Heart left ventricle (tissue), 16 donors: ENCODE data around the gene LTBP4. TPM values are rescaled to one million over a fixed set of nuclear protein-coding genes. Genes with fewer than 3 reads are reported as not detected.

ENCODE experiments used
- ATAC-seq, 4 donors: fragments of 200-7000 bp; cut with Tn5 transposase; one replicate each; pipeline ENCODE4 v1.9.1; 2020 to 2022; ENCODE audit warnings: moderate library complexity in 4 of 4, mild to moderate bottlenecking in 3 of 4, moderate number of reproducible peaks in 1 of 4
- DNase-seq, 5 donors: peaks; one replicate each; pipeline ENCODE4 v3.0.0-alpha.2; 2020
- H3K27ac ChIP-seq, 12 donors: fragments of 200-600 bp; sonication (generic) in 4 of 12; one replicate each; pipeline versions ENCODE4 v1.5.0 to v1.8.0; 2016 to 2022; ENCODE audit warnings: mild to moderate bottlenecking in 2 of 12
- H3K27me3 ChIP-seq, 9 donors: fragments of 200-600 bp; sonication (generic) in 2 of 9; one replicate each; pipeline versions ENCODE4 v1.5.1 to v1.8.0; 2016 to 2022; ENCODE audit warnings: mild to moderate bottlenecking in 3 of 9
- H3K36me3 ChIP-seq, 9 donors: fragments of 200-600 bp; sonication (generic) in 2 of 9; one replicate each; pipeline versions ENCODE4 v1.5.0 to v1.8.0; 2018 to 2022; ENCODE audit warnings: mild to moderate bottlenecking in 2 of 9
- H3K4me1 ChIP-seq, 12 donors: fragments of 200-600 bp; sonication (generic) in 4 of 12; one replicate each; pipeline versions ENCODE4 v1.5.0 to v1.8.0; 2016 to 2022; ENCODE audit warnings: mild to moderate bottlenecking in 3 of 12
- H3K4me3 ChIP-seq, 12 donors: fragments of 200-600 bp; sonication (generic) in 4 of 12; one replicate each; pipeline versions ENCODE4 v1.5.0 to v1.8.0; 2017 to 2022; ENCODE audit warnings: mild to moderate bottlenecking in 9 of 12, moderate library complexity in 4 of 12
- H3K9me3 ChIP-seq, 12 donors: fragments of 200-600 bp; sonication (generic) in 4 of 12; one replicate each; pipeline versions ENCODE4 v1.5.0 to v1.8.0; 2016 to 2022; ENCODE audit warnings: mild to moderate bottlenecking in 1 of 12
- CTCF ChIP-seq, 12 donors: fragments of 200-600 bp; sonication (generic) in 4 of 12; IDR thresholded peaks; one replicate each; pipeline versions ENCODE4 v1.5.0 to v1.8.0; 2018 to 2022; ENCODE audit warnings: antibody characterized with exemption in 12 of 12, mild to moderate bottlenecking in 5 of 12
- POLR2A ChIP-seq, 2 donors: fragments of 450-650 bp; IDR thresholded peaks; one replicate each; pipeline ENCODE4 v1.6.1; 2017; ENCODE audit warnings: antibody characterized with exemption in 2 of 2, mild to moderate bottlenecking in 2 of 2, moderate library complexity in 2 of 2
- WGBS, 4 donors: extraction: QIAGEN DNeasy Blood & Tissue Kit in 2 of 4; methylation state at CpG; one replicate each; pipeline versions ENCODE4 v1.1.5 to v1.1.7; 2013 to 2018; 5-methylcytosine and 5-hydroxymethylcytosine counted together
- intact Hi-C, 10 donors: fragments of 100-400 bp; cut with DNase I; formaldehyde crosslinking; loops; one replicate each; pipeline versions ENCODE4 v1.11.1 to v1.14.2; 2022
- polyA plus RNA-seq, 2 donors: library from polyadenylated mRNA; stranded (reverse); fragments of 200-250 nt; gene quantifications; one replicate each; pipeline ENCODE4 v1.2.3, GENCODE V29; 2013
- total RNA-seq, 9 donors: library from RNA; depleted of rRNA in 2 of 9; stranded (reverse); fragments of >200 nt in 2 of 9; fragmentation: NEBNext Ultra II Directional in 3 of 9; extraction: Animal tissue kit (Norgen Biotek cat#: 25700) in 3 of 9; gene quantifications; one replicate each; pipeline versions ENCODE4 v1.1.0 to v1.2.4, GENCODE V29; 2016 to 2023
- donor health status: ischemic (EF 13 %, LVEDD 7.1; RV severe dilation, severe dysfunction).
- donor health status: healthy with polysubstance abuse.
- donor health status: DM: no; HTN: yes; CAD: no.
- donor health status: DM: no; HTN: no; CAD: no.
- donor health status: ischemic (EF 25% LVEDD 6.9; RV normal size, moderate dysfunction).
- donor health status: ischemic (EF 25% LVEDD 5.7; RV mildly dilated, moderate dysfunction).
- donor health status: healthy.
- donor health status: DM: yes; HTN: yes; CAD: no.
- donor health status: ischemic (EF 35%, LVEDD 5.7; RV mildly dilated, moderate dysfunction).
- donor health status: nonischemic (EF 11% LVEDD 7.7; RV severe dilation, severe dysfunction).
- donor health status: DM: yes; HTN: yes; CAD: no.
- donor health status: PGD.
- donor health status: ischemic (EF 29% LVEDD 5.4; RV normal size, mild dysfunction).
- donor health status: nonischemic (EF 23%, LVEDD 6.1; RV moderate dilation, normal function).

The LTBP4 gene
- total and polyA plus RNA-seq, 11 donors: 95.0 to 319 (median 172) TPM

- peak in 4 of 5 donors; percentile 70 to 80 (median 76) for DNase-seq
- no peak for TF ChIP-seq CTCF (IDR thresholded peaks at IDR 0.05)
- no peak for TF ChIP-seq POLR2A (IDR thresholded peaks at IDR 0.05)
- no peaks in the 10 kb centered on the region for H3K9me3 ChIP-seq
- peak in 1 of 4 donors; percentile 1 for ATAC-seq
- peaks cover 9 to 62% (median 20%) of the 10 kb centered on the region in 9 donors for H3K27me3 ChIP-seq
- intact Hi-C loops: loop anchor here (2.0 to 10.0 kb wide), 16 partner anchors 37 to 315 kb away; partner anchors contain the start of genes BLVRB (in 5 of the 10), SPTBN4 (in 5 of the 10) and AKT2 (in 2 of the 10)
- 6 to 9% (median 7%) methylated on average over 12 to 43 of the region's 43 CpGs for WGBS, 4 donors
- H3K4me1 ChIP-seq: peaks cover 0 to 82% (median 66%) of the 10 kb centered on the region in 12 donors
- no peaks in the 10 kb centered on the region for H3K36me3 ChIP-seq
- peak overlapping the region; percentile 42 to 97 (median 85) for H3K27ac ChIP-seq
- peak overlapping the region in 10 of 12 donors; percentile 21 to 96 (median 70) for H3K4me3 ChIP-seq
Measured at GRCh38 chr19:40599902-40600569, 1.1 kb upstream of the LTBP4 start.

GRCh38 chr19:40600570-40601133 lies 517 bp upstream of the LTBP4 start:
- TF ChIP-seq CTCF (IDR thresholded peaks at IDR 0.05): no peak
- TF ChIP-seq POLR2A (IDR thresholded peaks at IDR 0.05): no peak
- DNase-seq: peak in 1 of 5 donors; percentile 51
- no peaks in the 10 kb centered on the region for H3K36me3 ChIP-seq
- ATAC-seq: no peak
- peak overlapping the region; percentile 42 to 97 (median 85) for H3K27ac ChIP-seq
- peaks cover 9 to 57% (median 18%) of the 10 kb centered on the region in 9 donors for H3K27me3 ChIP-seq
- intact Hi-C loops: loop anchor here in 4 of 10 donors (5.0 to 10.0 kb wide), 6 partner anchors 37 to 316 kb away; partner anchors contain the start of genes BLVRB (in 3 of the 4), SPTBN4 (in 3 of the 4) and AKT2 (in 2 of the 4)
- peak overlapping the region in 10 of 12 donors; percentile 30 to 96 (median 70) for H3K4me3 ChIP-seq
- H3K9me3 ChIP-seq: no peaks in the 10 kb centered on the region
- peaks cover 0 to 88% (median 72%) of the 10 kb centered on the region in 12 donors for H3K4me1 ChIP-seq
- 10 to 11% (median 10%) methylated on average over 13 of the region's 13 CpGs for whole genome bisulfite sequencing, 4 donors

- TF ChIP-seq POLR2A (IDR thresholded peaks at IDR 0.05) (no peak), CTCF (IDR thresholded peaks at IDR 0.05) (no peak)
- no peaks in the 10 kb centered on the region for H3K9me3 ChIP-seq
- H3K4me1 ChIP-seq: peaks cover 0 to 86% (median 71%) of the 10 kb centered on the region in 12 donors
- ATAC-seq (no peak), DNase-seq (no peak)
- peaks cover 0 to 37% (median 4%) of the 10 kb centered on the region in 9 donors for H3K27me3 ChIP-seq
- WGBS, 4 donors: 23 to 37% (median 33%) methylated on average over 2 of the region's 2 CpGs
- peak overlapping the region; percentile 67 to 97 (median 86) for H3K27ac ChIP-seq
- intact Hi-C loops: loop anchor here in 4 of 10 donors (2.0 to 10.0 kb wide), 8 partner anchors 28 to 318 kb away; partner anchors contain the start of genes BLVRB (in 3 of the 4), SPTBN4 (in 3 of the 4) and AKT2 (in 2 of the 4)
- H3K4me3 ChIP-seq: peak overlapping the region in 10 of 12 donors; percentile 58 to 96 (median 70)
- H3K36me3 ChIP-seq: no peaks in the 10 kb centered on the region
Measured at GRCh38 chr19:40603071-40603388, 1.9 kb downstream of the LTBP4 start.
